GM19035 (cell line): Measurements from ENCODE around the gene LINC01488.

Experiments
- ATAC-seq: cut with Tn5 transposase; IDR thresholded peaks from one replicate; pipeline ENCODE4 v1.9.1; 2021; ENCODE audit not compliant: unreplicated experiment

LINC01488 gene

DNA sequence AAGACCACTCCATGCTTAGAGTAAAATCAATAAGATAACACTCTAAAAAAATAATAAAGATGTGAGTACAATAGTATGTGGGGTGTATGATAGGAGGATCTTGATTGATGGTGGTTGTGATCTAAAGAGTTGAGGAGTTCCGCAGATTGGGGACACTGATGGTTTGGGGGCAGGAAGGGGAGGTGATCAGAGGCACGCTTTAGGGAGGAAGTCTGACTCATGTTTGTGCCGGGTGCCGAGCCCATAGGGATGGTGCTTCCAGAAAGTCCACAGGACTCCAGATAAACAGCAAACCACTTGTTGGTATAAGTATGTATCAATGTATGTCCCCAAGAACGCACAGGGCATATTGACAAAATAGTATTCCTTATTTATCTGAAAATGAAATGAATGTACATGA, 27.5 kb downstream of the LINC01488 start:
- no peak for ATAC-seq

DNA sequence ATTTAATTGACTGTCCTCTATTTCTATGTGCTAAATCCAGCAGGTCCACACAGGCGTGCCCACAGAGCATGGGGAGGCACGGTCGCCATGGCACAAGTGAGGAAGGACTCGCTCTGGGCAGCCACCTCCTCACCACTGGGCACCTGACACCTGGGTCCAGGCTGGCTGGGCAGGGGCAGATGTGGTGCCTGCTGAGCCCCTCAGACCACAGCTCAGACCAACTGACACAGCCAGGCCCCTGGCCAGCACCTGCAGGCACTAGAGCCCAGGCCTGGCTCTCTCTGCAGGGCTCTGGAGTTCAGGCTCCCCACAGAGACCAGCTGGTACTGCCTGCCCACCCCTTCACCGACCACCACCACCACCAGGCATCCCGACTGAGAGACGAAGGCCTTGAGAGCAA, 27.9 kb downstream of the LINC01488 start:
- no peak for ATAC-seq

DNA sequence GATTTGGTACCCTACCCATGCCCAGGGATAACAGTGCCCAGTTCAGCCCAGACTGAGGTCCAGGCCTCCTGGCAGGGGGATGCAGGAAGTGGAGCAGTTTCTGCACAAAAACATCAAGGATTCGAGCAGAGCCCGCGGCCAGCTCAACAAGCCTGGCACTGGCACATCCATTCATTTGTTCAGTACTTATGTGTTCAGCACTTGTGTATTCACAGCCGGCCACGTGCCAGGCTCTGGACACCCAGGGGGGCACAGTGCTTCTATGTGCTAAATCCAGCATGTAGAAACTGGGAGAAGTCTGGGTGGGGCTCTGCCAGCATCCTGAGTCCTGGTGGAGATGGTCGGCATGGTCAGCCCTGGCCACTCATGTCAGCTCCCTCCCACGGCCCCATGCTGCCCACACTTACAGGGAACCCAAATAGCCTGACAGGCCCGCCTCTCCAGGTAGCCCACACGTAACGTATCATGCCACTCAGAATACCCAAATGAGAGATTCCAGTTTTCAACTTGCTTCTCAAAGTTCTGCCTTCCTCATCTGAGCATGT, 28.5 kb downstream of the LINC01488 start:
- ATAC-seq: no peak

DNA sequence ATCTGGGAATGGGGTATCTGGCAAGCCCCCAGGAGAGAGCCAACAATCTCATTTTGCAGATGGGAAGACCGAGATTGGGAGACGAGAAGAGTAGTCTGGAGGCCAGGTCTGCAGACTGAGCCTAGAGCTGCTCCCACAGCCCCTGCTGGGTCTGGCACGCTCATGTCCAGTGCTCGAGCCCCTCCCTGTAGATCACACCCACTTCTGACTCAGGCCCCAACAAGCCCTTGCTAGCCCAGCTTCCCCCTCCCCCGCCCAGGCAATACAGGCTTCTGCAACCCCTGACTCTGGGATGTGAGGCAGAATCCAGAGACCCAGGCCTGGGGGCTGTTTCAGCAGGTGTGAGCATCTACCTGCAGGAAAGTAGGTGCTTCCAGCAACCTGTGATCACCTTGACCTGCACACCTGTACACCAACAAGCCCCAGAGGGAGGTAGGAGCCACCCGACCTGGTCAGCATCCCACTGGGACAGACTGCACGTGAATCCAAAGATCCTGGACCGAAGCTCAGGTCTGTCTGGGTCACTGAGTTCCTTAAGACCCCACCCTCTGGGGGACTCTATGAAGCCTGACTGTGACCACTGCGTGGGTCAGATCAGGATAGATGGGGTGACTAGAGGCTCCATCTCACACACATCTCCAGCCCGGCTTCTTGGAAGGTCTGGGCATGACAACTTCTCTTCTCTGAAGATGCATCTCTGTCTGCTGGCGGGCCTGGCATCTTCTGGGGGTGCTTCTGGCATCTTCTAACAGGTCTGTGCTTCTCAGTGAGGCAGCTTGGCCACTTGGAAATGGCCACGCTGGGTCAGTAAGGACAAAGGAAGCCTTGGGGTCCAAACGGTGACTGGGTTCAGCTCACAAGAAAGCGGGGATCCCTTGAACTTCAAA, 29.3 kb downstream of the LINC01488 start:
- no peak for ATAC-seq

DNA sequence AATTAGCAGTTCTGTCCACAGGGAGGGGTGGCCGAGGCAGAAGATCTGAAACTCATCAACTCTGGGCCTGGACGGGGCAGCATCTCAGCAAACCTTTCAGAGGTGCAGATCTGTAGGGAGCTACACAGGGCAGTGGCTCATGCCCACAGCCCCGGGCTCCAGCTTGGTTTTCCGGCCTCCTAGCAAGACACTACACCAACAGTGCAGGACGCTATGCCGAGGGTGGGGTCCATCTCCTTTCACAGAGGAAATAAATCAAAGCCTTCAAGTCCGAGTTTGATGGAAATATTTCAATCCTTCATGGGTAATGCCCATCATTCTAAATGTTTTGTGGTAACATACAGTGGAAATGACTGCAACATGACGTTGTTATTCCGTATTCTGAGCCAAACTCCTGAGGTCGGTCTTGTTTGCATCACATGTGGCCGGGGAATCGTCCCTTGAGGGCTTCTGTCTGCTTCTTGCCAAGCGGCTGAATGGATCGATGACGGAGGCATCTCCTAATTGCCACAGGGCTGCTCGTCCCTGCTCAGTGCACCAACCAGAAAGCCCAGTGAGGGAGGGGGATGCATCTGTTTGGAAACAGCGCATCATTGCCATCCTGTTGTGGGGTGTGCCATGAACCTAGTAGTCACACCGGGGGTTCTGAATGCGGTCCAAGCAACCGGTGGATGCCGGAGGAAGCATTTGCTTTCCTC, 30.0 kb downstream of the LINC01488 start:
- no peak for ATAC-seq

DNA sequence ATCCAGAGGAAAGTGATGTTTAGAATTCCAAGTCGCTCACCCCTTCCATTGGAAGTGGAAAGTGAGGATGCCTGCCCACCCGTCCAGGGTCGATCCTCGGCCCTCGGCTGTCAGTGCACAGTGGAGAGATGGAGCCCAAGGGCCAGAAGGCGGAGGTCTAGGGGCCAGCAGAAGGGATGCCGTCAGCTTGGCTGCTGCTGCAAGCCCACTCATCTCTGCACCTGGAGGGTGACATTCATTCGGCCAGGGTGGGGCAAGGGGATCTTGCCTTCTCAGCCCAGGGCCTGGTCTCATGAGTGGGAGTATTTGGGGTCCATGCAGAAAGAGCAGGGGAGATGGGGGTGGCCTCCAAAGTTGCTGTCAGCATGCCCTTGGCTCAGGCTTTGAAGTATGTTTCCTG, 30.7 kb downstream of the LINC01488 start:
- no peak for ATAC-seq

DNA sequence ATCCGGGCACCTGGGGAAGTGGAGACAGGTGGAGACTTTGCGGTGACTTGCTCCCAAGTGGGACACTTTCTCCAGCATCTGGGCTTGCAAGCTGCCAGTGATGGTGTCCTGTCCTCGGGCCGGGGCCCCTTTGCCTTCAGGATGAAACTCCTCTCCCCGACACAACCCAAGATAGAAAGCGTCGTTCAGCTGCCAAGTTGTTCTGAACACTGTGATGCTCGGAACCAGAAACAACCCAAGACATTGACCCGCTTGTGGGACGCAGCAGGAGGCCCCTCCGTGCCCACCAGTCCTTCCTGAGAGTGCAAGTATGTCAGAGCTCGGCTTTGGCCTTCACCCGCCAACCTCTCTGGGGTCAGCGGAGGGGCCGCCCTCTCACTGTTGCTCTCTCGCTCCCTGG, 31.3 kb downstream of the LINC01488 start:
- ATAC-seq: no peak

DNA sequence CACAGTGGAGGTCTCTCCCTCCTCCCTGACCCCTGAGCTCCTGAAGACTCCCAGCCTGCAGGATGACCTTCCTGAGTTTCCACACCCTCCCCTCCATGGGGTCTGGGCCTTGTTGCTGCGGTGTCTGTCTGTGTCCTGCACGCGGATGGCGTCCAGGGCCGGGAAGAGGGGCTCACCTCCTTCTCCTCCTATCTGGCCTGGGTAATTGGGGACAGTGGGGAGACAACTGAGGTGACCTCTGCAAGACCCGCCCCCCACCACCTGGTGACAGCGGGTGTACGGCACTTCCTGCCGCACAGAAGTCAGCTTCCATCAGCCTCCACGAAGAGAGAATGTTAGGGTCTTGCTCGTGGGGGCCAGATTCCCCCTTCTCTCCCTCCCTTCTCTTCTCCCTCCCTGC, 31.7 kb downstream of the LINC01488 start:
- ATAC-seq: no peak

DNA sequence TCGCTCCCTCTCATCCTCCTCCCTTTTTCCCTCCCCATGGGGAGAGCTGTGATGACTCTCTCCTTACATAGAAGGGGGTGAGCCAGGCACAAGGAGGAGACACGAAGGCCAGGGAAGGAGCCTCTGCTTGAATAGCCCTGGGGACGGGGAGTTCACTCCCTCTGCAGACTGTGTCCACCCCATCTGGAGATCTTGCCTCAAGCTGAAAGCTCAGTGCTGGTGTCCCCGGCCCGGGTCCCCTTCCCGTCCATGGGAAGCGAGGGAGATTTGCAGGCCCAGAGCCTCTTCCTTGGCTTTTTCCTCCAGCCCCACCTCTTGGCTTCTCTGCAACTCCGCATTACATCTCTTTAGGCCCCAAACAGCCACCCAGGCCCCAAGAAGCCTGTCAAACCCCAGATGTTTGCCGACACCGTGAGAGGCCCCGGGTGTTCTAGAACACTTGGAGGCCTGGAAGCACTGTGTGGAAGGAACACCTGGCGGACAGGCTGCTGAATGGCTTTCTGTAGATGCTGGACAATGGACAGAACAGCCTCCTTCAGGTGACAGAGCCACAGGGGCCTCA, 32.3 kb downstream of the LINC01488 start:
- no peak for ATAC-seq

DNA sequence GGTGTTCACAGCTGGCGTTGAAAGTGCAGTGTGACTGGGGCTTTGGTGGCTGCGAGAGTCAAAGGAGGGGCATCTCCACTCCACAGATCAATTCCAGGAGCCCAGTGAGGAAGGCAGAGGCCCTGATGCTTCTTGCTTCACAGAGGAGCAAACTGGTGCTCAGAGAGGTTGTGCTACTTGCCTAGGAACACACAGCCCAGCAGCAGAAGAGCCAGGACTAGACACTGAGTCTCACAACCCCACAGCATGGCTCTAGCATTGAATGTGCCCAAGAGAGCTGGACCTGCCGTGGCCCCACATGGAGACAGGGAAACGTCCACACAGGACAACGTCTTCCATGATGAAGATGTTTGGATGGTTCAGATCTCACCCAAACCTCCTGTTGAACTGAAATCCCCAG, 33.3 kb downstream of the LINC01488 start:
- ATAC-seq: no peak

DNA sequence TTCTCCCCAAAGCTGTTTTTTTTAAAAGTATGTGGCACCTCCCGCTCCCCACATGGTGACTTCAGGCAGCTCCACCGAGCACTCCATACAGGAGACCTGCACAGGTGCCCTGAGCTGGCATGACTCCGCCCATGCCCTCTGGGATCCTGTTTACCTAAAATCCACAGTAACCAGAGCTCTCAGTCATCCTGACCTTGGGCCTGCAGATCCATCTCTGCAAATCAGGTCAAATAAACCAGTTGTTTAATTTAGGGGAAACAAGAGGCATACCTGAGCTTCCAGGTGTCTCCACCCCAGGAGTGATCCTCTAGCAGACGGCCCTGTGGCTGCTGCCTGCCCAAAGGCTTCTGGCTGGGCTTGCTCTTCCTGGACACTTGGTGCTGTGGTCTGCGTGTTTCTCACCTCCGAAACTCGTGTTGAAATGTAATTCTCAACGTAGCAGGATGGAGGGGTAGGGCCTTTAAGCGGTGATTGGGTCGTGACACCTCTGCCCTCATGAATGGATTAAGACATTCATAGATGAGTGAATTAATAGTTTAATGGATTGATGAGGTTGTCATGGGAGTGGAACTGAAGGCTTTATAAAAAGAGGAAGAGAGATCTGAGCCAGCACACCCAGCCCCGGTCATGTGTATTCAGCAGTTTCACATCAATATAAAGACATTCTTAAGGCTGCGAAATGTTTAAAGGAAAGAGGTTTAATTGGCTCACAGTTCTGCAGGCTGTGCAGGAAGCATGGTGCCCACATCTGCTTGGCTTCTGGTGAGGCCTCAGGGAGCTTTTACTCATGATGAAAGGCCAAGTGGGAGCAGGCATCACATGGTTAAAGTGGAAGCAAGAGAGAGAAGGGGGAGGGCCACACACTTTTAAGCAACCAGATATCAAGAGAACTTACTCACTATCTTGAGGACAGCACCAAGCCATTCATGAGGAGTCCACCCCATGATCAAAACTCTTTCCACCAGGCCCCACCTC, 34.1 kb downstream of the LINC01488 start:
- no peak for ATAC-seq

DNA sequence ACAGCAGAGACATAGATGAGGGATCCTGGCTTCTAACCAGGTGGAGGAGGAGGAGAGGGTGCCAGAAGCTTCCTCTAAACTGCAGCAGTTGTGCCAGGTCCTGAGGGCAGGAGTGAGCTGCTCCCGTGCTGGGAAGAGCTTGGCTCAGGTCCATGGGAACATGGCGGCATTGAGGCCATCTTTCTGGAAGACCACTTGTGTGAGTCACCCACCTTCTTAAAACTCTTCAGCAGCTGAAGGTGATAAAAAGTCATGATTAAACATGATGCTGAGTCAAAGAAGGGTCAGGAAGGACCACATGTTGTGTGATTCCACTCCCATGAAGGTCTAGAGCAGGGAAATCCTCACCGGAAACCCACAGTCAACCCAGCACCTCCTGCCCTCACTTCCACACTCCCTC, 35.1 kb downstream of the LINC01488 start:
- ATAC-seq: no peak

DNA sequence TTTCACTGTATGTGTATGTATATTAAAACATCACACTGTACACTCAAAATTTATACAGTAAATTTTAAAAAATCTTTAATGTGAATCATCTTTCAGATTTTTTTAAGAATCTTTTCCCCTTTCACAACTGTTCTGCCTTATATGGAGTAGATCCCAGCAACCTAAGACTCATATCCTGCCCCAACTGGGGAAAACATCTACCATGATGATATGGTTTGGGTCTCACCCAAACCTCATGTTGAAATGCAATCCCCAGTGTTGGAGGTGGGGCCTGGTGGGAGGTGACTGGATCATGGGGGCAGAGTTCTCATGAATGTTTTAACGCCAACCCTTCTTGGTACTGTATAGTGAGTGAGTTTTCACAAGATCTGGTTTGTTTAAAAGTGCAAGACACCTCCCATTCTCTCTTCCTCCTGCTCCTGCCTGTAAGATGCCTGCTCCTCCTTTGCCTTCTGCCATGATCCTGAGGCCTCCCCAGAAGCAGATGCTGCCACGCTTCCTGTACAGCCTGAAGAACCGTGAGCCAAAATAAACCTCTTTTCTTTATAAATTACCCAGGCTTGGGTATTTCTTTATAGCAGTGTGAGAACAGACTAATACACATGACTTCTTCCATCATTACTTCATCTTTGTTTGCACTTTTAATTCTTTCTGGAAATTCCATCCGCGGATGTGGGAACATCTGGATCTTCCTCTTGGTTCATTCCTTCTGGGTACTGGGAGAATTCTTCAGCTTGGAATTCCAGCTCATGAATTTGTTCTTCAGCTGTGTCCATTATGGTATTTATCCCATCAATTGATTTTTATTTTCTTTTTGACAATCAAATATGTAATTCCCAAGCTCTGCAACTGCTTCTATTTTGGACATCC, 36.9 kb downstream of the LINC01488 start:
- ATAC-seq: no peak

DNA sequence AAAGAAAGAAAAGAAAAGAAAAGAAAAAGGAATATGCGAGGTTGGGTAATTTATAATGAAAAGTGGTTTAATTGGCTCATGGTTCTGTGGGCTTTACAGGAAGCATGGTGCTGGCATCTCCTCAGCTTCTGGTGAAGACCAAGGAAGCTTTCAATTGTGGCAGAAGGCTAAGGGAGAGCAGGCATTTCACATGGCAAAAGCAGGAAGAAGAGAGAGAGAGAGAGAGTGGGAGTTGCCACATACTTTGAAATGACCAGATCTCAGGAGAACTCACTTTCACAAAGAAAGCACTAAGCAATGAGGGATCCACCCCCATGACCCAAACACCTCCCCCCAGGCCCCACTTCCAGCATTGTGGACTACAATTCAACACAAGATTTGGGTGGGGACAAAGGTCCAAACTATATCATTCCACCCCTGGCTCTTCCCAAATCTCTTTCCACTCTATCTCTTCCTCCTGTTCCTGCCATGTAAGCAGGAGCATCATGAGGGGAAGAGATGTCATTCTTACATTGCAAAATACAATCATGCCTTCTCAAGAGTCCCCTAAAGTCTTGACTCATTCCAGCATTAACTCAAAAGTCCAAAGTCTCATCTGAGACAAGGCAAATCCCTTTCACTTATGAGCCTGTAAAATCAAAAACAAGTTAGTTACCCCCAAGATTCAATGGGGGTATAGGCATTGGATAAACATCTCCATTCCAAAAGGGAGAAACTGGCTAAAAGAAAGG, 38.9 kb downstream of the LINC01488 start:
- no peak for ATAC-seq

DNA sequence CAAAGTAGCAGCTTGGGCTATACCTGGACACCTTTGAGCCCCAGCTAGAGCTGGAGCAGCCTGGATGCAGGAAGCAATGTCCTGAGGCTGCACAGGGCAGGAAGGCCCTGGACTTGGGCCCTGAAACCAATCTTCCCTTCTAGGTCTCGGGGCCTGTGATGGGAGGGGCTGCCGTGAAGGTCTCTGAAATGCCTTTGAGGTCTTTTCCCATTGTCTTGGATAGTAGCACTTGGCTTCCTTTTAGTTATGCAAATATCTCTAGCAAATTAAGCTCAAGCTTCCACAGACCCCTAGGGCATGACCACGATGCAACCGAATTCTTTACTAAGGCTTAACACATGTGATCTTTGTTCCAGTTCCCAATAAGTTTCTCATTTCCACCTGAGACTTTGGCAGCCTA, 40.0 kb downstream of the LINC01488 start:
- ATAC-seq: no peak

DNA sequence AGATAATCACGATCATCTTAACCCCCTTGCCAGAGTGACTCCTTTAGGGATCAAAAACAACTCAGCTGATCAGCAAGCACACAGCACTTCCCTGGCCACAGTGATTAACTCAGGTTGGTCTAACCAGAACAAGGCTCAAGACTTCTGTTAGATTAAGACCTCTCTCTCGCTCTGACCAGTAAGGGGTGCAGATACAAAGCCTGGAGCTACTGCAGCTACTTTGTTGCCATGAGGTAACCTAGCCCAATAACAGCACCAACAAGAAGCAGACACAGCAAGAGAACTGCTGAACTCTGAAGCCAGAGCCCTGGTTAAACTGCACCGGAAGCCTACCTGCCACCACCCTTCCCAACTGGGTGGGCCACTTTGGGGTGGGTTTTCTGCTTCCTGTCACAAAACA, 42.0 kb downstream of the LINC01488 start:
- no peak for ATAC-seq

DNA sequence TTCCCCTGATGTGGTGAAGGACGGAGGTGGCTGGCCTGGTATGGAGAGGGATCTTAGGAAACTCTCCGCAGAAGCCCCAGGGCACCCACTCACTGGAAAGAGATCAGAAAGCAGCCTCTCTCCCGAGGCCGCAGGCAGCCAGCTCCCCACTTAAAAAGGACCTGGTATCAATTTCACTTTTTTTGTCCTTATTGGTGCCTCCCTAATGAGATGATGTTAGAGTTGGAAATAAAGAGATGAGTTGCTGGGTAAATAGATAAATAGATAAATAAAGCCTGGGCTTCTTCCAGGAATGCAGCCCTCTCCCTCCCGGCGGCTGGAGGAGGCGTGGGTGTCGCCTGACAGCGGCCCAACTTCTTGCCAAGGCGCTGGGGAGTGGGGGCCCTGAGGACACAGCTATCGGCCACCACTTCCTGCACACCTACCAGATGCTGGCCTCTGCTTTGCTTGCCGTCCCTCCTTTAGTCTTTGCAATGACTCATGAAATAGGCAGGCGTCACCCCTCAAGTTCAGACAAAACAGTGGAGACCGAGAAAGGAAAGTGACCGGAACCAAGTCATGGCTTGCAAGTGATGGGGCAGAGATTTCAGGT, 42.9 kb downstream of the LINC01488 start:
- ATAC-seq: no peak

DNA sequence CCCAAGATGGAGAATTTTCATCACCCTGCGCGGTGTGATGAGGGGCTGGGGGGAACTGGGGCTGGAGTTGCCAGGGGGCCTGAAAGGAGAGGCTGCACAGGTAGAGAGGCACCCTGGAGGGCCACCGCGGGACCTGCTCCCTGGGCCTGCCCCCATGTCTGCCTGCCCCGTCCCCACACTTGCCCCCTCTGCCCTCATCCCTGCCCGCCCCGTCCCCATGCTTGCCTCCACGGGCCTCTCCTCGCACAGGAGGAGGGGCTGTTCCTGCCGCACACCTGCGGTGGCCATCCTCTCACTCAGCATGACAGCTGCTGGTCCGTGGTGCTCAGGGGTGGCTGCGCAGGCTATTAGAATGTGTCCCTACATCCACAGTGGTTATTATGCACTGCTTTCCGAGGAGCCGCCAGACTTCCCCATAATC, 43.5 kb downstream of the LINC01488 start:
- ATAC-seq: no peak
